H1 (cell line): ENCODE data around the gene RHCG. TPM values are rescaled to one million over a fixed set of nuclear protein-coding genes. Genes with fewer than 3 reads are reported as not detected.

ENCODE experiments used
- CTCF ChIA-PET: fragments of 300-600 bp; sonication (Branson Sonifier 250); formaldehyde crosslinking; loops from one replicate; lab custom pipeline; 2021; ENCODE audit not compliant: partially characterized antibody; lab: Charles Lee
- POLR2A ChIA-PET: fragments of 300-600 bp; sonication (Branson Sonifier 250); formaldehyde crosslinking; loops from one replicate; lab custom pipeline; 2021; ENCODE audit warnings: inconsistent platforms; ENCODE audit not compliant: partially characterized antibody; lab: Charles Lee
- DNase-seq, 2 experiments: peaks; one replicate each; pipeline versions ENCODE4 v3.0.0 to v3.0.0-alpha.2; 2010 to 2022; ENCODE audit warnings: low spot score in 2 of 2, low read depth in 1 of 2, mixed read lengths in 1 of 2
- FAIRE-seq: peaks from 2 replicates; lab custom pipeline; 2011; peaks lifted over from hg19 to GRCh38; lab: Jason Lieb, UNC
- H2AFZ ChIP-seq: 2 replicates; pipeline ENCODE4 v1.8.1; 2012; ENCODE audit warnings: low read length, inconsistent platforms
- H2AK5ac ChIP-seq: 2 replicates; pipeline ENCODE4 v1.6.1; 2013; ENCODE audit warnings: low read depth, low read length
- H2BK120ac ChIP-seq: replicated peaks from 2 replicates; pipeline ENCODE3; 2013; ENCODE audit warnings: low read depth, low read length, inconsistent platforms
- H2BK12ac ChIP-seq: 2 replicates; pipeline ENCODE4 v1.6.1; 2013; ENCODE audit warnings: low read depth, low read length
- H2BK15ac ChIP-seq: 2 replicates; pipeline ENCODE4 v1.6.1; 2013; ENCODE audit warnings: low read length
- H2BK20ac ChIP-seq: 2 replicates; pipeline ENCODE4 v1.6.1; 2013; ENCODE audit warnings: low read length
- H2BK5ac ChIP-seq: 2 replicates; pipeline ENCODE4 v1.6.1; 2013; ENCODE audit warnings: low read depth, low read length
- H3K14ac ChIP-seq: 2 replicates; pipeline ENCODE4 v1.6.1; 2013; ENCODE audit warnings: inconsistent platforms; ENCODE audit not compliant: insufficient read length
- H3K18ac ChIP-seq: 2 replicates; pipeline ENCODE4 v1.6.1; 2013; ENCODE audit warnings: low read length; ENCODE audit errors: extremely low read depth
- H3K23ac ChIP-seq: 2 replicates; pipeline ENCODE4 v1.6.1; 2013; ENCODE audit warnings: inconsistent platforms; ENCODE audit not compliant: insufficient read length
- H3K23me2 ChIP-seq: 2 replicates; pipeline ENCODE4 v1.6.1; 2013; ENCODE audit warnings: low read depth, low read length
- H3K27ac ChIP-seq: 2 replicates; pipeline ENCODE4 v1.6.1; 2011; ENCODE audit warnings: low read depth, low read length, inconsistent platforms
- H3K27me3 ChIP-seq, 4 experiments: replicated peaks in 1 of 4; 1 replicate in 1 of 4; 2 replicates in 3 of 4; pipeline versions ENCODE4 v1.6.1 to v1.8.1; 2011 to 2013; ENCODE audit warnings: low read length in 3 of 4, mild to moderate bottlenecking in 3 of 4, inconsistent platforms in 2 of 4, mixed read lengths in 2 of 4, moderate library complexity in 1 of 4; ENCODE audit not compliant: control insufficient read depth in 3 of 4, insufficient read depth in 3 of 4; ENCODE audit errors: extremely low read depth in 1 of 4
- H3K36me3 ChIP-seq, 4 experiments: 2 replicates each; pipeline versions ENCODE4 v1.6.1 to v1.8.1; 2011 to 2013; ENCODE audit warnings: mild to moderate bottlenecking in 4 of 4, low read length in 3 of 4, moderate library complexity in 2 of 4, control low read depth in 1 of 4, inconsistent platforms in 1 of 4; ENCODE audit not compliant: insufficient read depth in 4 of 4, control insufficient read depth in 2 of 4
- H3K4ac ChIP-seq: replicated peaks from 2 replicates; pipeline ENCODE3; 2013; ENCODE audit warnings: low read length, low read depth, mixed read lengths, inconsistent platforms; ENCODE audit not compliant: insufficient read length
- H3K4me1 ChIP-seq, 4 experiments: replicated peaks in 1 of 4; 1 replicate in 1 of 4; 2 replicates in 3 of 4; pipeline versions ENCODE4 v1.6.1 to v1.8.1; 2011 to 2013; ENCODE audit warnings: low read length in 3 of 4, inconsistent platforms in 2 of 4, mixed read lengths in 1 of 4; ENCODE audit not compliant: insufficient read depth in 4 of 4, control insufficient read depth in 3 of 4
- H3K4me2 ChIP-seq, 2 experiments: 2 replicates each; pipeline versions ENCODE4 v1.6.1 to v1.8.1; 2011 to 2013; ENCODE audit warnings: low read depth in 2 of 2, low read length in 2 of 2, control low read depth in 1 of 2, inconsistent platforms in 1 of 2, mild to moderate bottlenecking in 1 of 2; ENCODE audit not compliant: insufficient read depth in 1 of 2
- H3K4me3 ChIP-seq, 4 experiments: fragments of 200-600, 300-600 bp in 1 of 4; sonication (generic), shearing (Covaris generic), sonication (Bioruptor Twin) in 1 of 4; 2 replicates each; pipeline versions ENCODE4 v1.5.1 to v1.8.1; 2011 to 2016; ENCODE audit warnings: low read length in 4 of 4, low read depth in 3 of 4, control low read depth in 2 of 4, inconsistent platforms in 2 of 4, mild to moderate bottlenecking in 2 of 4, mixed read lengths in 1 of 4, moderate library complexity in 1 of 4; ENCODE audit not compliant: insufficient read depth in 2 of 4; ENCODE audit errors: extremely low read depth in 1 of 4
- H3K56ac ChIP-seq: replicated peaks from 2 replicates; pipeline ENCODE3; 2013; ENCODE audit warnings: low read depth, mild to moderate bottlenecking, mixed read lengths, low read length, inconsistent platforms; ENCODE audit not compliant: insufficient read length
- H3K79me1 ChIP-seq: 2 replicates; pipeline ENCODE4 v1.6.1; 2013; ENCODE audit warnings: low read depth, low read length, control low read depth
- H3K79me2 ChIP-seq, 2 experiments: 2 replicates each; pipeline versions ENCODE4 v1.6.1 to v1.8.1; 2012 to 2013; ENCODE audit warnings: low read length in 2 of 2, mild to moderate bottlenecking in 2 of 2, inconsistent platforms in 1 of 2; ENCODE audit not compliant: insufficient read depth in 2 of 2, control insufficient read depth in 1 of 2
- H3K9ac ChIP-seq, 4 experiments: replicated peaks in 1 of 4; 1 replicate in 1 of 4; 2 replicates in 3 of 4; pipeline versions ENCODE4 v1.6.1 to v1.8.1; 2011 to 2013; ENCODE audit warnings: low read depth in 3 of 4, low read length in 3 of 4, control low read depth in 2 of 4, mild to moderate bottlenecking in 2 of 4, moderate library complexity in 2 of 4, inconsistent platforms in 1 of 4; ENCODE audit errors: extremely low read depth in 1 of 4
- H3K9me3 ChIP-seq, 2 experiments: 2 replicates each; pipeline versions ENCODE4 v1.6.1 to v1.8.1; 2012 to 2013; ENCODE audit warnings: mild to moderate bottlenecking in 2 of 2, moderate library complexity in 2 of 2, control low read depth in 1 of 2, inconsistent platforms in 1 of 2, low read depth in 1 of 2, low read length in 1 of 2, mixed read lengths in 1 of 2; ENCODE audit not compliant: insufficient read depth in 2 of 2
- H4K20me1 ChIP-seq, 2 experiments: replicated peaks in 1 of 2; 2 replicates each; pipeline versions ENCODE3 to v1.8.1; 2011 to 2013; ENCODE audit warnings: inconsistent platforms in 2 of 2, low read length in 2 of 2, mild to moderate bottlenecking in 1 of 2; ENCODE audit not compliant: insufficient read depth in 2 of 2, control insufficient read depth in 1 of 2
- H4K5ac ChIP-seq: 2 replicates; pipeline ENCODE4 v1.6.1; 2013; ENCODE audit warnings: low read length, low read depth, mixed read lengths, inconsistent platforms; ENCODE audit not compliant: insufficient read length
- H4K8ac ChIP-seq: 2 replicates; pipeline ENCODE4 v1.8.0; 2013; ENCODE audit warnings: mild to moderate bottlenecking, moderate library complexity, low read length, inconsistent platforms; ENCODE audit not compliant: insufficient read depth; ENCODE audit errors: extremely low read depth
- H4K91ac ChIP-seq: replicated peaks from 2 replicates; pipeline ENCODE3; 2013; ENCODE audit warnings: low read length, mixed read lengths, inconsistent platforms; ENCODE audit not compliant: insufficient read length
- BCL11A ChIP-seq, 2 experiments: IDR thresholded peaks; one replicate each; pipeline ENCODE4 v1.6.1; 2011; ENCODE audit warnings: low read depth in 2 of 2, low read length in 2 of 2, mild to moderate bottlenecking in 2 of 2
- EGR1 ChIP-seq: IDR thresholded peaks from 2 replicates; pipeline ENCODE4 v1.6.1; 2011; ENCODE audit warnings: low read depth, low read length, borderline replicate concordance
- EZH2 ChIP-seq: fragments of 200-600 bp; sonication (generic); IDR thresholded peaks from 2 replicates; pipeline ENCODE4 v1.7.1; 2012; ENCODE audit warnings: low read depth, mild to moderate bottlenecking, moderate library complexity, low read length, inconsistent platforms; ENCODE audit not compliant: severe bottlenecking
- GTF2F1 ChIP-seq: IDR thresholded peaks from 2 replicates; pipeline ENCODE4 v1.6.1; 2012; ENCODE audit warnings: low read depth, low read length, improper control_type of control experiment, borderline replicate concordance
- KDM5A ChIP-seq: fragments of 200-600 bp; IDR thresholded peaks from 2 replicates; pipeline ENCODE4 v1.7.1; 2012; ENCODE audit warnings: mild to moderate bottlenecking, low read length, inconsistent platforms, mixed read lengths
- NANOG ChIP-seq: IDR thresholded peaks from 2 replicates; pipeline ENCODE4 v1.6.1; 2011; ENCODE audit warnings: low read length, low read depth, mild to moderate bottlenecking, inconsistent platforms; ENCODE audit not compliant: insufficient read depth, poor library complexity, severe bottlenecking
- RAD21 ChIP-seq, 2 experiments: IDR thresholded peaks in 1 of 2; conservative IDR thresholded peaks in 1 of 2; 2 replicates each; pipeline ENCODE4 v1.6.1; 2011; ENCODE audit warnings: low read depth in 2 of 2, low read length in 2 of 2, improper control_type of control experiment in 1 of 2, inconsistent platforms in 1 of 2, mild to moderate bottlenecking in 1 of 2, moderate library complexity in 1 of 2
- RBBP5 ChIP-seq: IDR thresholded peaks from 2 replicates; pipeline ENCODE4 v1.7.1; 2012; ENCODE audit warnings: low read depth, mild to moderate bottlenecking, inconsistent platforms, low read length, moderate library complexity, borderline replicate concordance
- RFX5 ChIP-seq: IDR thresholded peaks from 2 replicates; pipeline ENCODE4 v1.6.1; 2011; ENCODE audit warnings: low read depth, low read length, improper control_type of control experiment, borderline replicate concordance
- TAF1 ChIP-seq: IDR thresholded peaks from 2 replicates; pipeline ENCODE4 v1.6.1; 2011; ENCODE audit warnings: mild to moderate bottlenecking, low read depth, low read length
- TAF7 ChIP-seq: optimal IDR thresholded peaks from 2 replicates; pipeline ENCODE3; 2011; ENCODE audit warnings: low read depth, mild to moderate bottlenecking, inconsistent platforms, low read length, moderate library complexity, borderline replicate concordance
- YY1 ChIP-seq: IDR thresholded peaks from 2 replicates; pipeline ENCODE4 v1.6.1; 2011; ENCODE audit warnings: low read depth, mild to moderate bottlenecking, low read length
- WGBS, 2 experiments: shearing (Covaris generic) in 1 of 2; methylation state at CpG; one replicate each; pipeline versions ENCODE4 v1.1.6 to v1.1.7; 2013 to 2015; ENCODE audit warnings: low lambda C conversion rate in 2 of 2, mixed read lengths in 2 of 2, inconsistent platforms in 1 of 2, low coverage in 1 of 2, missing lambda C conversion rate in 1 of 2; ENCODE audit not compliant: insufficient replicate concordance in 2 of 2, insufficient coverage in 1 of 2, insufficient read length in 1 of 2; ENCODE audit errors: extremely low coverage in 1 of 2, missing lambda C conversion rate in 1 of 2; 5-methylcytosine and 5-hydroxymethylcytosine counted together
- polyA plus RNA-seq, 7 experiments: library from polyadenylated mRNA; depleted of rRNA in 3 of 7; stranded (reverse) in 5 of 7; unstranded in 2 of 7; fragments of >200 nt in 5 of 7; fragments of 200-250 nt in 2 of 7; gene quantifications; 1 replicate in 5 of 7; 2 replicates in 1 of 7; 4 replicates in 1 of 7; pipeline versions ENCODE4 v1.2.1 to v1.2.3, GENCODE V29; 2011 to 2013; ENCODE audit warnings: missing spikeins in 2 of 7, mixed read lengths in 2 of 7
- total RNA-seq: library from RNA; stranded (reverse); fragmentation: NEBNext Ultra II Directional; extraction: Animal tissue kit (Norgen Biotek cat#: 25700); gene quantifications from 2 replicates; pipeline ENCODE4 v1.2.1, GENCODE V29; 2021

Gene RHCG
- total and polyA plus RNA-seq, 2 of the 8 experiments (the other 6 are each of a cell fraction or from before 2014, with no cell fraction given), result 0.68 TPM; not detected in 1

GRCh38 chr15:89446255-89446891, 50.0 kb downstream of the RHCG start:
- no peaks in the 10 kb centered on the region for H3K23me2 ChIP-seq
- H4K5ac ChIP-seq, result no peak overlapping the region
- no peak overlapping the region for H3K27ac ChIP-seq
- peaks cover 2 to 26% (median 18%) of the 10 kb centered on the region in 4 experiments for H3K4me1 ChIP-seq
- TF ChIP-seq BCL11A (IDR thresholded peaks at IDR 0.05; ENCODE audit: low read depth in 2 of 2, low read length in 2 of 2), result no peak
- no peak for TF ChIP-seq TAF1
- no peak for TF ChIP-seq TAF7
- no peak for TF ChIP-seq RBBP5
- TF ChIP-seq RFX5, result no peak
- TF ChIP-seq RAD21 (IDR thresholded peaks at IDR 0.05 in 1 of 2, conservative IDR thresholded peaks at IDR 0.05 in 1 of 2; ENCODE audit: low read depth in 2 of 2, low read length in 2 of 2), result no peak
- TF ChIP-seq EGR1, result no peak
- TF ChIP-seq GTF2F1, result no peak
- TF ChIP-seq EZH2, result no peak
- no peak for TF ChIP-seq YY1
- no peak for TF ChIP-seq NANOG
- no peak for TF ChIP-seq KDM5A
- H2BK20ac ChIP-seq, result no peak overlapping the region
- 89% methylated on average over 9 of the region's 9 CpGs; no CpG with 5 or more reads in 1 of the 2 experiments for WGBS, 2 experiments
- no peak overlapping the region for H3K18ac ChIP-seq
- FAIRE-seq, result no peak
- H4K8ac ChIP-seq, result no peak overlapping the region
- no peaks in the 10 kb centered on the region for H3K9me3 ChIP-seq
- no peak overlapping the region for H3K9ac ChIP-seq
- H3K14ac ChIP-seq, result no peak overlapping the region
- no peak overlapping the region for H4K91ac ChIP-seq
- H3K27me3 ChIP-seq, result peaks cover 0 to 2% (median 0%) of the 10 kb centered on the region in 4 experiments; a peak in 3 of 7 replicates
- no peak overlapping the region for H3K4ac ChIP-seq
- ChIA-PET POLR2A (interaction anchor here (1.3 to 1.6 kb wide), 2 partner anchors 11 to 24 kb away, joined by 4 read pairs; no protein-coding TSS in a partner anchor), CTCF (interaction anchor here (0.6 to 14.8 kb wide), 10 partner anchors 11 to 142 kb away, joined by 4 to 518 read pairs (median 105); partner anchors contain the start of gene RHCG)
- no peak overlapping the region for H3K4me2 ChIP-seq
- H4K20me1 ChIP-seq, result peaks cover 0 to 1% of the 10 kb centered on the region in 2 experiments
- H3K4me3 ChIP-seq, result no peak overlapping the region
- no peak overlapping the region for H2BK15ac ChIP-seq
- DNase-seq, result no peak
- H2BK12ac ChIP-seq, result no peak overlapping the region
- no peak overlapping the region for H2BK120ac ChIP-seq
- H2BK5ac ChIP-seq, result no peak overlapping the region
- H3K79me2 ChIP-seq, result no peaks in the 10 kb centered on the region
- no peaks in the 10 kb centered on the region for H3K79me1 ChIP-seq
- H2AFZ ChIP-seq, result no peak overlapping the region
- no peak overlapping the region for H2AK5ac ChIP-seq
- H3K56ac ChIP-seq, result no peak overlapping the region
- H3K23ac ChIP-seq, result no peak overlapping the region
- no peaks in the 10 kb centered on the region for H3K36me3 ChIP-seq
